Measurements from ENCODE around the gene TM9SF4. TPM values are rescaled to one million over a fixed set of nuclear protein-coding genes. Genes with fewer than 3 reads are reported as not detected.

Gene TM9SF4
- total RNA-seq, 1 donor from 2014 or later: 27.0 TPM

- Histone ChIP-seq H3K9me3 (replicated peaks) (no peaks in the 10 kb centered on the region), H3K4me3 (no peak overlapping the region), H3K36me3 (no peaks in the 10 kb centered on the region), H3K27ac (replicated peaks) (no peak overlapping the region), H3K4me1 (peaks cover 22% of the 10 kb centered on the region), H3K27me3 (ENCODE audit: low read depth) (no peaks in the 10 kb centered on the region)
- no peak for TF ChIP-seq CTCF (IDR thresholded peaks at IDR 0.05; ENCODE audit: borderline replicate concordance)
- no peak for DNase-seq
- intact Hi-C loops (cut with micrococcal nuclease): no loop called here
These were observed 75.6 kb downstream of the TM9SF4 start for GRCh38 chr20:32184961-32185603.

DNA sequence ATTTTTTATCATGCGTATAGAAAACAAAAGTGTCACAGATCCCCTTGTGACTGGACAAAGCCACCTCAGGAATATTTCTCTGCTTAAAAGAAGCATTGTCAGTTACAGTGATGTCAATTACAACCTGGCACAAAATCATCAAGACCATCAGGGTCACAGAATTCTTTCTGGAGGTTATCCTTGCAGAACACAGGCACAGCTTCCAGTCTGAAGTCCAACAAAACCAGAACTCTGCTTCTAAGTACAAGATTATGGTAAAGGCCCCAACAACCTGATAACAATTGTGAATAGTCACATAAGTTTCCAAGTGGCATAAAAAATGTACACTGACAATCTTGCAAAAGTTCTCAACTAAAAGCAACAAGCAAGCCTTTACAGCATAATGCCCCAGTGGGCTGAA lies 77.0 kb downstream of the TM9SF4 start:
- intact Hi-C loops (cut with micrococcal nuclease): no loop called here
- Histone ChIP-seq H3K4me3 (no peak overlapping the region), H3K9me3 (replicated peaks) (no peaks in the 10 kb centered on the region), H3K27me3 (ENCODE audit: low read depth) (no peaks in the 10 kb centered on the region), H3K36me3 (no peaks in the 10 kb centered on the region), H3K4me1 (peaks cover 30% of the 10 kb centered on the region), H3K27ac (replicated peaks) (no peak overlapping the region)
- no peak for DNase-seq
- TF ChIP-seq CTCF (IDR thresholded peaks at IDR 0.05; ENCODE audit: borderline replicate concordance): no peak

GRCh38 chr20:32188376-32189122 lies 79.0 kb downstream of the TM9SF4 start:
- no peak for DNase-seq
- intact Hi-C loops (cut with micrococcal nuclease): no loop called here
- Histone ChIP-seq H3K27ac (replicated peaks) (no peak overlapping the region), H3K36me3 (no peaks in the 10 kb centered on the region), H3K4me1 (peaks cover 50% of the 10 kb centered on the region), H3K27me3 (ENCODE audit: low read depth) (no peaks in the 10 kb centered on the region), H3K4me3 (peak overlapping the region; percentile 78), H3K9me3 (replicated peaks) (no peaks in the 10 kb centered on the region)
- no peak for TF ChIP-seq CTCF (IDR thresholded peaks at IDR 0.05; ENCODE audit: borderline replicate concordance)

- no peaks in the 10 kb centered on the region for H3K9me3 ChIP-seq (replicated peaks)
These were observed 79.6 kb downstream of the TM9SF4 start for GRCh38 chr20:32189123-32189410.

More at GRCh38 chr20:32189123-32189410, 79.6 kb downstream of the TM9SF4 start:
- no peak for TF ChIP-seq CTCF (IDR thresholded peaks at IDR 0.05; ENCODE audit: borderline replicate concordance)
- H3K27me3 ChIP-seq (ENCODE audit: low read depth): no peaks in the 10 kb centered on the region
- intact Hi-C loops (cut with micrococcal nuclease): no loop called here
- no peak for DNase-seq
- no peaks in the 10 kb centered on the region for H3K36me3 ChIP-seq
- H3K27ac ChIP-seq (replicated peaks): no peak overlapping the region
- H3K4me1 ChIP-seq: peaks cover 56% of the 10 kb centered on the region
- peak overlapping the region; percentile 78 for H3K4me3 ChIP-seq
